ACC112 (cell line): Measurements from ENCODE around the gene AP3S1.
"Not testable (repeated sequence)": the region's sequence is repeated elsewhere in the genome, so short reads cannot be mapped to it uniquely, and the experiment has no call there.

Experiments used
- H2AFZ ChIP-seq: fragments of 200-600 bp; sonication (generic); one replicate; pipeline ENCODE4 v1.6.0; 2017; ENCODE audit warnings: antibody characterized with exemption, low read length; ENCODE audit not compliant: unreplicated experiment
- H3K27ac ChIP-seq: fragments of 200-600 bp; sonication (generic); 2 replicates; pipeline ENCODE4 v1.5.1; 2014; ENCODE audit warnings: low read depth, mild to moderate bottlenecking, antibody characterized with exemption, low read length, moderate library complexity
- H3K27me3 ChIP-seq: fragments of 200-600 bp; sonication (generic); 2 replicates; pipeline ENCODE4 v1.6.1; 2014; ENCODE audit warnings: mild to moderate bottlenecking, antibody characterized with exemption, low read length, moderate library complexity, mixed read lengths; ENCODE audit not compliant: insufficient read depth
- H3K36me3 ChIP-seq: fragments of 200-600 bp; sonication (generic); 2 replicates; pipeline ENCODE4 v1.6.1; 2016; ENCODE audit warnings: mild to moderate bottlenecking, antibody characterized with exemption, low read length, moderate library complexity, mixed read lengths; ENCODE audit not compliant: insufficient read depth
- H3K4me1 ChIP-seq: fragments of 200-600 bp; sonication (generic); one replicate; pipeline ENCODE4 v1.6.1; 2016; ENCODE audit warnings: low read length, mixed read lengths; ENCODE audit not compliant: insufficient read depth, unreplicated experiment, control insufficient read depth
- H3K4me3 ChIP-seq: fragments of 200-600 bp; sonication (generic); 2 replicates; pipeline ENCODE4 v1.5.1; 2014; ENCODE audit warnings: mild to moderate bottlenecking, low read depth, low read length
- H3K79me2 ChIP-seq: fragments of 200-600 bp; sonication (generic); one replicate; pipeline ENCODE4 v1.6.0; 2016; ENCODE audit warnings: low read length; ENCODE audit not compliant: control insufficient read depth, unreplicated experiment, insufficient read depth

AP3S1 gene

GRCh38 chr5:115841382-115842088, at the start of gene AP3S1, which contains the start of gene ATG12:
Gene AP3S1 (plus strand): TSS chr5:115841935. CDS start chr5:115842038, 103 bp downstream.
Gene ATG12 (minus strand): TSS chr5:115841565. CDS start chr5:115841552, 13 bp downstream.
- Histone ChIP-seq H2AFZ (peak within 1 kb of the TSS; percentile 83), H3K4me1 (peaks cover 29% of the 10 kb centered on the region), H3K4me3 (peak within 1 kb of the TSS; percentile 98), H3K36me3 (peaks cover 6% of the 10 kb centered on the region), H3K27ac (peak within 1 kb of the TSS; percentile 84), H3K27me3 (no peaks in the 10 kb centered on the region), H3K79me2 (peaks cover 90% of the 10 kb centered on the region)

- Histone ChIP-seq H3K4me1 (no peaks in the 10 kb centered on the region), H3K27ac (no peak overlapping the region), H3K36me3 (no peaks in the 10 kb centered on the region), H3K4me3 (no peak overlapping the region), H2AFZ (no peak overlapping the region), H3K79me2 (no peaks in the 10 kb centered on the region), H3K27me3 (peaks cover 21% of the 10 kb centered on the region; the same call in 1 of the 2 replicates)
These were observed 46.0 kb upstream of the AP3S1 start for GRCh38 chr5:115795700-115796099.

- Histone ChIP-seq H3K4me3 (no peak overlapping the region), H3K36me3 (no peaks in the 10 kb centered on the region), H3K4me1 (no peaks in the 10 kb centered on the region), H3K27ac (no peak overlapping the region), H3K79me2 (no peaks in the 10 kb centered on the region), H2AFZ (no peak overlapping the region), H3K27me3 (peaks cover 14% of the 10 kb centered on the region; the same call in 1 of the 2 replicates)
These were observed 45.1 kb upstream of the AP3S1 start for GRCh38 chr5:115796656-115797055.

- Histone ChIP-seq H3K79me2 (no peaks in the 10 kb centered on the region), H2AFZ (no peak overlapping the region)
These were observed 43.5 kb upstream of the AP3S1 start for GRCh38 chr5:115798252-115798651.

GRCh38 chr5:115800108-115800507, 41.6 kb upstream of the AP3S1 start:
- no peak overlapping the region for H2AFZ ChIP-seq
- no peak overlapping the region for H3K27ac ChIP-seq
- no peaks in the 10 kb centered on the region for H3K4me1 ChIP-seq
- no peak overlapping the region for H3K4me3 ChIP-seq
- H3K36me3 ChIP-seq, result no peaks in the 10 kb centered on the region
- no peaks in the 10 kb centered on the region for H3K27me3 ChIP-seq
- H3K79me2 ChIP-seq, result no peaks in the 10 kb centered on the region

More at GRCh38 chr5:115798252-115798651, 43.5 kb upstream of the AP3S1 start:
- Histone ChIP-seq H3K27ac (no peak overlapping the region), H3K4me1 (no peaks in the 10 kb centered on the region), H3K4me3 (no peak overlapping the region), H3K27me3 (0 out of 2 replicates have a peak, but pooled peaks cover under 1% of the 10 kb centered on the region), H3K36me3 (no peaks in the 10 kb centered on the region)

GRCh38 chr5:115801152-115801551, 40.6 kb upstream of the AP3S1 start:
- H3K79me2 ChIP-seq, result no peaks in the 10 kb centered on the region
- H3K36me3 ChIP-seq, result no peaks in the 10 kb centered on the region
- no peak overlapping the region for H3K4me3 ChIP-seq
- no peaks in the 10 kb centered on the region for H3K27me3 ChIP-seq
- no peak overlapping the region for H2AFZ ChIP-seq
- H3K4me1 ChIP-seq, result no peaks in the 10 kb centered on the region
- H3K27ac ChIP-seq, result no peak overlapping the region

- Histone ChIP-seq H3K4me3 (no peak overlapping the region), H3K4me1 (no peaks in the 10 kb centered on the region), H3K79me2 (no peaks in the 10 kb centered on the region), H3K27ac (no peak overlapping the region), H3K27me3 (no peaks in the 10 kb centered on the region), H3K36me3 (no peaks in the 10 kb centered on the region), H2AFZ (no peak overlapping the region)
These were observed 39.8 kb upstream of the AP3S1 start for GRCh38 chr5:115801984-115802383.

GRCh38 chr5:115806986-115807653, 34.6 kb upstream of the AP3S1 start:
- no peaks in the 10 kb centered on the region for H3K27me3 ChIP-seq
- peaks cover 12% of the 10 kb centered on the region for H3K4me1 ChIP-seq
- no peaks in the 10 kb centered on the region for H3K36me3 ChIP-seq
- H3K4me3 ChIP-seq, result no peak overlapping the region
- no peak overlapping the region for H3K27ac ChIP-seq
- H3K79me2 ChIP-seq, result no peaks in the 10 kb centered on the region
- no peak overlapping the region for H2AFZ ChIP-seq

GRCh38 chr5:115807654-115808052, 34.1 kb upstream of the AP3S1 start:
- Histone ChIP-seq H3K27ac (no peak overlapping the region), H3K4me3 (no peak overlapping the region), H2AFZ (no peak overlapping the region), H3K79me2 (no peaks in the 10 kb centered on the region), H3K36me3 (no peaks in the 10 kb centered on the region), H3K27me3 (no peaks in the 10 kb centered on the region), H3K4me1 (peaks cover 12% of the 10 kb centered on the region)

- not testable (repeated sequence) for H3K79me2 ChIP-seq, H3K4me3 ChIP-seq, H3K36me3 ChIP-seq, H3K27ac ChIP-seq, H2AFZ ChIP-seq, H3K27me3 ChIP-seq
- peaks cover 12% of the 10 kb centered on the region for H3K4me1 ChIP-seq
These were observed 33.7 kb upstream of the AP3S1 start for GRCh38 chr5:115808066-115808465.

- H3K27me3 ChIP-seq, result peaks cover 20% of the 10 kb centered on the region
- no peak overlapping the region for H3K27ac ChIP-seq
- peaks cover 12% of the 10 kb centered on the region for H3K4me1 ChIP-seq
- no peaks in the 10 kb centered on the region for H3K36me3 ChIP-seq
- H3K4me3 ChIP-seq, result no peak overlapping the region
- no peak overlapping the region for H2AFZ ChIP-seq
- no peaks in the 10 kb centered on the region for H3K79me2 ChIP-seq
These were observed 31.8 kb upstream of the AP3S1 start for GRCh38 chr5:115809946-115810345.
